HFF-Myc (cell line): ENCODE results near the gene OTOP2.

Experiments
- DNase-seq: peaks from one replicate; pipeline ENCODE4 v3.0.0-alpha.2; 2011; ENCODE audit warnings: low read depth; ENCODE audit errors: extremely low read depth
- H3K4me3 ChIP-seq: replicated peaks from 2 replicates; pipeline ENCODE4 v1.5.1; 2011; ENCODE audit warnings: low read depth, mild to moderate bottlenecking, control low read depth, low read length
- TF ChIP-seq, protein P1 (sequence below): IDR thresholded peaks from 2 replicates; pipeline ENCODE4 v1.5.1; 2012; ENCODE audit warnings: mild to moderate bottlenecking, low read depth, low read length, control low read depth; ENCODE audit errors: missing control alignments

The OTOP2 gene

GRCh38 chr17:74925242-74925641 is 1.2 kb downstream of the OTOP2 start:
- DNase-seq, result no peak
- H3K4me3 ChIP-seq, result no peak overlapping the region
- TF ChIP-seq, protein P1, sequence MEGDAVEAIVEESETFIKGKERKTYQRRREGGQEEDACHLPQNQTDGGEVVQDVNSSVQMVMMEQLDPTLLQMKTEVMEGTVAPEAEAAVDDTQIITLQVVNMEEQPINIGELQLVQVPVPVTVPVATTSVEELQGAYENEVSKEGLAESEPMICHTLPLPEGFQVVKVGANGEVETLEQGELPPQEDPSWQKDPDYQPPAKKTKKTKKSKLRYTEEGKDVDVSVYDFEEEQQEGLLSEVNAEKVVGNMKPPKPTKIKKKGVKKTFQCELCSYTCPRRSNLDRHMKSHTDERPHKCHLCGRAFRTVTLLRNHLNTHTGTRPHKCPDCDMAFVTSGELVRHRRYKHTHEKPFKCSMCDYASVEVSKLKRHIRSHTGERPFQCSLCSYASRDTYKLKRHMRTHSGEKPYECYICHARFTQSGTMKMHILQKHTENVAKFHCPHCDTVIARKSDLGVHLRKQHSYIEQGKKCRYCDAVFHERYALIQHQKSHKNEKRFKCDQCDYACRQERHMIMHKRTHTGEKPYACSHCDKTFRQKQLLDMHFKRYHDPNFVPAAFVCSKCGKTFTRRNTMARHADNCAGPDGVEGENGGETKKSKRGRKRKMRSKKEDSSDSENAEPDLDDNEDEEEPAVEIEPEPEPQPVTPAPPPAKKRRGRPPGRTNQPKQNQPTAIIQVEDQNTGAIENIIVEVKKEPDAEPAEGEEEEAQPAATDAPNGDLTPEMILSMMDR, result no peak

DNA sequence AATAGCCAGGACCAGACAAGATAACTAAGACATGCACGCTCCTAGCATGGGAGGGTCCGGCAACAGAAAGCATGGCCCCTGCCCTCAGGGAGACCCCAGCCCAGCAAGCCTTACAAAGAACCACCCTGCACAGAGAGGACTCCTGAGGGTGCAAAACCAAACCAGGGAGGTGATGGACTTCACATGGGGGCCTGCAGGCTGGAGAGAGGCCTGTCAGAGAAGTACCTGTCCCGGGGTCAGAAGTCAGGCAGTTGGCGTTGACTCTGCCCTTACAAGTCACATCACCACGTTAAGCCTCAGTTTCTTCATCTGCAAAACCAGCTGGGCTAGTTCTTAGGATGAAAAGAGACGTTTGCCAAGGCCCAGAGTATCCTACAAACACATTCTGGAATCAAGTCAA is 4.7 kb downstream of the OTOP2 start:
- no peak for DNase-seq
- H3K4me3 ChIP-seq, result no peak overlapping the region
- TF ChIP-seq, protein P1, result no peak

DNA sequence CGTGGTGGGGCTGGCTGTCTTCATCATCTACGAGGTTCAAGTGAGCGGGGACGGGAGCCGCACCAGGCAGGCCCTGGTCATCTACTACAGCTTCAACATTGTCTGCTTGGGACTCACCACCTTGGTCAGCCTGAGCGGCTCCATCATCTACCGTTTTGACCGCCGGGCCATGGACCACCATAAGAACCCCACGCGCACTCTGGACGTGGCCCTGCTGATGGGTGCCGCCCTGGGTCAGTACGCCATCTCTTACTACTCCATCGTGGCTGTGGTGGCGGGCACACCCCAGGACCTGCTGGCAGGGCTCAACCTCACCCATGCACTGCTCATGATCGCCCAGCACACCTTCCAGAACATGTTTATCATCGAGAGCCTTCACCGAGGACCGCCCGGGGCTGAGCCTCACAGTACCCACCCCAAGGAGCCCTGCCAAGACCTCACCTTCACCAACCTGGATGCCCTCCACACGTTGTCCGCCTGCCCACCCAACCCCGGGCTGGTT is 6.5 kb downstream of the OTOP2 start:
- no peak overlapping the region for H3K4me3 ChIP-seq
- DNase-seq, result no peak
- TF ChIP-seq, protein P1, result no peak

DNA sequence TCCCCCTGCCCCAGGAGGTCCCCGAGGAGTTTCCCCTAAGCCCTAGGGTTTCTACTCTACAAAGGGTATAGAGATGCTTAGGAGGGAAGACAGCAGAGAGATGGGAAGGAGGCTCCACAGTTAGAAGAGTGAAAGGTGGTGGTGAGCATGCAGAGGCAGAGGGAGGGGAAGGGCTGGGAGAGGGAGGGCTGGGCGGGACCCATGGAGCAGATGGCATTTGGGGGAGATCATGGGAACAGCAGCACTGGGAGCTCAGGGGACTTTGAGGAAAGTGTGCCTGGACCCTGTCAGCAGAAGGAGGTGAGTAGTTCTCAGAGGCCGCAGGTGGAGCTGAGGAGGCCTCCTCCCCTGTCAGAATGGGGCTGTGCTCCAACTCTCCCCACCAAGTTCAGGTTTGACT is 11.0 kb downstream of the OTOP2 start:
- H3K4me3 ChIP-seq, result no peak overlapping the region
- TF ChIP-seq, protein P1, result no peak
- no peak for DNase-seq

DNA sequence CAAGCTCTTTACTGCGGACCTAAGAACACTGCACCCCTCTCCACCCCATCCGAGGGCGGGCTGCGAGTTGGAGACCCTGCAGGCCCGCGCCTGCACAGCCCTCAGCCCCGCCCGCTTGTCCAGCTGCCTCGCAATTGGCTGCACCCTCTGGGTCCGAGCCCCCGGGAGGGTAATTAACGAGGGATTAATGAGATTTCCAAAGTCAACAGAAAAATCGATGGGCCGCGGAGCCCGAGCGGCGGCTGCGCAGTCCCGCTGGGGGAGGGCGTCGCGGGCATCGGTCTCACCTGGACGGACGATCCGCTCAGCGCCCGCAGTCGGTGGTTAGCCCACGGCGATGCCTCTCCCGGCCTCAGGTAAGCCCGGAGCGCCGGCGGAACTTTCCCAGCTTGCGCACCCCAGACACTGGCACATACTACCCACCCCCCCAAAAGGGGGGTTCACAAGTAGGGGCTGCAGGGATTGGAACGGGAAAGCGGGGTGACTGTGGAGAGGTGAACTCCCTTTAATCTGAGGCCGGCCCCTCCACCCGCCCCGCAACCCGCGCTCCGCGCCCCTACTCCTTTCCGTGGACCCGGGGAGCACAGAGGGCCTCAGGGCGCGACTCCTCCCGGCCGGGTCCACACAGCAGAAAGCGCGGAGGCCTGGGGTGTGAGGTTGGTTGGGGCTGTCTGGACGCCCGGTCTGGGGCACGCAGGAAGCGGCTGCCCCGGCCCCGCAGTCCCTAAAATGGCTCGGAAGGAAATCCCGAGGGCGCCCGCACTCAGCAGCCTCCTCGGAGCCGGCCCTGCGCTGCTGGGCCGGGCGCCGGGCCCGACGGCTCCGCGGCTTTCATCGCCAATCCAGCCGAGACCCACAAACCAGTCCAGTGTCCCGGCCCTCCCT is 11.8 kb downstream of the OTOP2 start, which contains the start of gene OTOP3:
Gene OTOP3 (plus strand): TSS at position 314 of the 885 bp plus-strand sequence. CDS start 24 bp downstream, at position 338.
- H3K4me3 ChIP-seq, result no peak within 1 kb of the TSS
- no peak for DNase-seq
- TF ChIP-seq, protein P1, result no peak

DNA sequence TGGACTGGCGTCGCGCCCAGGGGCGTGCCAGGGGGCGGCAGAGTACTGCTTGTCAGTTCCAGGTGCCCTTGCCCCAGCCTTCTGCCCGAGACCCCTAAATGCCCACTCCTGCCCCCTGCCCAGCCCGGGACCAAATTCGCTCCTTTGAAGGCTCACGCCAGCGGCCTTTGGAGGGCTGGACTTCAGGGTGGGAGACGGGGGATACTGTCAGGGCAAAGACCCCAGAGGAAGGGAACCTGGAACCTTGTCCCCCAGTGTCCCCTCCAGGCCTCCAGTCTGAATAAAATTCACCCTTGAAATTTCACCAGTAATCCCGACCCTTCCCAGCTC is 12.4 kb downstream of the OTOP2 start:
- no peak for DNase-seq
- H3K4me3 ChIP-seq, result no peak overlapping the region
- TF ChIP-seq, protein P1, result no peak
